Transverse colon (tissue), 4 donors: Measurements from ENCODE around the gene ZNF614. TPM values are rescaled to one million over a fixed set of nuclear protein-coding genes. Genes with fewer than 3 reads are reported as not detected.
"Not testable (repeated sequence)": the region's sequence is repeated elsewhere in the genome, so short reads cannot be mapped to it uniquely, and the experiment has no call there.

Experiments
- DNase-seq: peaks from one replicate; pipeline ENCODE4 v3.0.0-alpha.2; 2019
- H3K27ac ChIP-seq, 4 donors: fragments of 200-600 bp; sonication (generic); 2 replicates each; pipeline ENCODE4 v1.5.1; 2016 to 2018; ENCODE audit warnings: inconsistent platforms in 4 of 4
- H3K27me3 ChIP-seq: fragments of 200-600 bp; sonication (generic); 2 replicates; pipeline ENCODE4 v1.5.1; 2017; ENCODE audit warnings: inconsistent platforms
- H3K36me3 ChIP-seq, 4 donors: fragments of 200-600 bp; sonication (generic); 2 replicates each; pipeline ENCODE4 v1.5.1; 2017 to 2019; ENCODE audit warnings: inconsistent platforms in 4 of 4
- H3K4me1 ChIP-seq, 4 donors: fragments of 200-600 bp; sonication (generic); 2 replicates each; pipeline ENCODE4 v1.5.1; 2017 to 2020; ENCODE audit warnings: inconsistent platforms in 4 of 4
- H3K4me3 ChIP-seq, 4 donors: fragments of 200-600 bp; sonication (generic); 1 replicate in 1 of 4; 2 replicates in 3 of 4; pipeline versions ENCODE4 v1.5.1 to v1.6.1; 2017 to 2019; ENCODE audit warnings: inconsistent platforms in 4 of 4
- H3K9me3 ChIP-seq, 2 donors: fragments of 200-600 bp; sonication (generic); 2 replicates each; pipeline ENCODE4 v1.5.1; 2017 to 2019; ENCODE audit warnings: inconsistent platforms in 2 of 2
- EP300 ChIP-seq: sonication (generic); formaldehyde crosslinking; IDR thresholded peaks from one replicate; pipeline ENCODE4 v1.6.1; 2017; ENCODE audit warnings: antibody characterized with exemption, low read depth
- POLR2A ChIP-seq: fragments of 450-650 bp; IDR thresholded peaks from one replicate; pipeline ENCODE4 v1.6.1; 2016; ENCODE audit warnings: antibody characterized with exemption, mild to moderate bottlenecking, moderate library complexity
- POLR2AphosphoS5 ChIP-seq, 3 donors: sonication (generic); formaldehyde crosslinking; IDR thresholded peaks; one replicate each; pipeline ENCODE4 v1.6.1; 2016; ENCODE audit warnings: antibody characterized with exemption in 3 of 3
- WGBS, 2 donors: methylation state at CpG; one replicate each; pipeline ENCODE4 v1.1.5; 2018; ENCODE audit warnings: low coverage in 1 of 2; 5-methylcytosine and 5-hydroxymethylcytosine counted together
- in situ Hi-C, 4 donors: fragments of 200-750 bp; cut with MboI; loops; one replicate each; pipeline versions ENCODE4 v1.15.0 to v1.15.1; 2017; ENCODE audit warnings: low sequenced_read_pairs in 3 of 4, low pct_ligation_motif_present in 1 of 4, low pct_unique_long_range_greater_than_20kb in 1 of 4
- intact Hi-C: fragments of 100-400 bp; cut with DNase I; formaldehyde crosslinking; loops from one replicate; pipeline ENCODE4 v1.15.1; 2023; ENCODE audit warnings: low total_unique reads
- total RNA-seq, 4 donors: library from RNA; depleted of rRNA; stranded (reverse); fragments of >200 nt; gene quantifications; one replicate each; pipeline ENCODE4 v1.1.0, GENCODE V29; 2016
- TF ChIP-seq, protein P1 (sequence below), 5 experiments: fragments of 200-600 bp in 3 of 5; fragments of 450-650 bp in 2 of 5; sonication (generic) in 3 of 5; IDR thresholded peaks; 1 replicate in 2 of 5; 2 replicates in 3 of 5; pipeline ENCODE4 v1.5.1; 2016 to 2017; ENCODE audit warnings: antibody characterized with exemption in 5 of 5, inconsistent platforms in 3 of 5, mild to moderate bottlenecking in 2 of 5, moderate library complexity in 1 of 5

ZNF614 gene
- total RNA-seq, 4 donors from 2014 or later, result 0.37 to 57.3 (median 4.7) TPM

- Histone ChIP-seq H3K4me1 (peaks cover 0 to 4% (median under 1%) of the 10 kb centered on the region in 4 donors), H3K27ac (no peak overlapping the region), H3K9me3 (peaks cover 64 to 92% of the 10 kb centered on the region in 2 donors), H3K36me3 (peaks cover 0 to 52% (median 13%) of the 10 kb centered on the region in 4 donors), H3K27me3 (no peaks in the 10 kb centered on the region), H3K4me3 (no peak overlapping the region)
- intact Hi-C loops, result no loop called here
- TF ChIP-seq POLR2A (no peak), EP300 (no peak), POLR2AphosphoS5 (IDR thresholded peaks at IDR 0.05) (no peak)
- TF ChIP-seq, protein P1, sequence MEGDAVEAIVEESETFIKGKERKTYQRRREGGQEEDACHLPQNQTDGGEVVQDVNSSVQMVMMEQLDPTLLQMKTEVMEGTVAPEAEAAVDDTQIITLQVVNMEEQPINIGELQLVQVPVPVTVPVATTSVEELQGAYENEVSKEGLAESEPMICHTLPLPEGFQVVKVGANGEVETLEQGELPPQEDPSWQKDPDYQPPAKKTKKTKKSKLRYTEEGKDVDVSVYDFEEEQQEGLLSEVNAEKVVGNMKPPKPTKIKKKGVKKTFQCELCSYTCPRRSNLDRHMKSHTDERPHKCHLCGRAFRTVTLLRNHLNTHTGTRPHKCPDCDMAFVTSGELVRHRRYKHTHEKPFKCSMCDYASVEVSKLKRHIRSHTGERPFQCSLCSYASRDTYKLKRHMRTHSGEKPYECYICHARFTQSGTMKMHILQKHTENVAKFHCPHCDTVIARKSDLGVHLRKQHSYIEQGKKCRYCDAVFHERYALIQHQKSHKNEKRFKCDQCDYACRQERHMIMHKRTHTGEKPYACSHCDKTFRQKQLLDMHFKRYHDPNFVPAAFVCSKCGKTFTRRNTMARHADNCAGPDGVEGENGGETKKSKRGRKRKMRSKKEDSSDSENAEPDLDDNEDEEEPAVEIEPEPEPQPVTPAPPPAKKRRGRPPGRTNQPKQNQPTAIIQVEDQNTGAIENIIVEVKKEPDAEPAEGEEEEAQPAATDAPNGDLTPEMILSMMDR (IDR thresholded peaks at IDR 0.05), result no peak
- WGBS, 2 donors, result 67 to 96% methylated on average over 2 to 6 of the region's 6 CpGs
- in situ Hi-C loops, result no loop called here
- no peak for DNase-seq
These were observed 48.0 kb downstream of the ZNF614 start for GRCh38 chr19:51980116-51980736.

DNA sequence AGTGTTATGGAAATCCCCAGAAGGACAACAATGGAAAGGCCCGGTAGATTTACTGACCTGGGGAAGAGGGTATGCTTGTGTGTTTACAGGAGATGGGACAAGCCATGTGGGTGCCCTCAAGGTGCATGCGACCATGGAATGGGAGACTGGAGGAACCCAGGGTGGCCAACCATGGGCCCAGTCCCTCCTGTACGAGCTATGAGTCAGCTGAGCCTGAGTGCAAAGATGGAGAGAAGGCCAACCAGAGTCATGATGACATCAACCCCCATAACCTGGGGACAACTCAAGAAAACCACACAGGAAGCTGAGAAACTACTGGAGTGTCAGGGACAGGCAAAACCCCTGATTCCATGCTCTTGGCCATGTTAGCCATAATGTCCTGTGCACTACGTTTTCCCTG is 49.3 kb downstream of the ZNF614 start:
- intact Hi-C loops, result no loop called here
- Histone ChIP-seq H3K27ac (no peak overlapping the region), H3K4me3 (no peak overlapping the region), H3K36me3 (peaks cover 0 to 64% (median 20%) of the 10 kb centered on the region in 4 donors), H3K4me1 (no peaks in the 10 kb centered on the region), H3K27me3 (no peaks in the 10 kb centered on the region), H3K9me3 (peaks cover 63 to 92% of the 10 kb centered on the region in 2 donors)
- no peak for DNase-seq
- 97 to 100% methylated on average over 1 to 4 of the region's 4 CpGs for WGBS, 2 donors
- no peak for TF ChIP-seq POLR2AphosphoS5 (IDR thresholded peaks at IDR 0.05)
- no peak for TF ChIP-seq POLR2A
- TF ChIP-seq, protein P1 (IDR thresholded peaks at IDR 0.05), result no peak
- in situ Hi-C loops, result no loop called here

DNA sequence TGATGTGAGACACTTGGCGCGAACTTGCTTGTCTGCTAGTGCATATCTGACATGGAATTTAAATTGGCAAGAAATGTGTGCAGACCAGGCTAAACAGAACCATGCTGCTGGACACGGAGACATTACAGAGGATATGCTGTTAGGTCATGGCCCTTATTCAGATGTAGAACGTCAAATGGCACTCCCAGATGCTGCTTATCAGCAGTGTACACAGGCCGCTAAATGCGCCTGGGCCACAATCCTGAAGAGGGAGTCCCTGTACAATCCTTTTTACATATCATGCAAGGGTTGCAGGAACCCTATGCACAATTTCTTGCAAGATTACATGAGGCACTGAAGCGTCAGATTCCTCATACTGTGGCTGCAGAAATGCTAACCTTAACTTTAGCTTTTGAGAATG is 50.8 kb downstream of the ZNF614 start:
- TF ChIP-seq POLR2AphosphoS5 (IDR thresholded peaks at IDR 0.05) (no peak), POLR2A (no peak), EP300 (no peak)
- TF ChIP-seq, protein P1 (IDR thresholded peaks at IDR 0.05), result no peak
- Histone ChIP-seq H3K4me1 (no peaks in the 10 kb centered on the region), H3K36me3 (peaks cover 0 to 65% (median 30%) of the 10 kb centered on the region in 4 donors), H3K9me3 (peaks cover 72 to 94% of the 10 kb centered on the region in 2 donors), H3K27ac (no peak overlapping the region), H3K27me3 (no peaks in the 10 kb centered on the region), H3K4me3 (no peak overlapping the region)
- WGBS, 2 donors, result 96 to 100% methylated on average over 3 to 7 of the region's 7 CpGs
- in situ Hi-C loops, result no loop called here
- intact Hi-C loops, result no loop called here
- no peak for DNase-seq

- Histone ChIP-seq H3K27ac (no peak overlapping the region), H3K4me1 (no peaks in the 10 kb centered on the region)
- in situ Hi-C loops, result no loop called here
These were observed 51.3 kb downstream of the ZNF614 start for GRCh38 chr19:51976852-51977251.

DNA sequence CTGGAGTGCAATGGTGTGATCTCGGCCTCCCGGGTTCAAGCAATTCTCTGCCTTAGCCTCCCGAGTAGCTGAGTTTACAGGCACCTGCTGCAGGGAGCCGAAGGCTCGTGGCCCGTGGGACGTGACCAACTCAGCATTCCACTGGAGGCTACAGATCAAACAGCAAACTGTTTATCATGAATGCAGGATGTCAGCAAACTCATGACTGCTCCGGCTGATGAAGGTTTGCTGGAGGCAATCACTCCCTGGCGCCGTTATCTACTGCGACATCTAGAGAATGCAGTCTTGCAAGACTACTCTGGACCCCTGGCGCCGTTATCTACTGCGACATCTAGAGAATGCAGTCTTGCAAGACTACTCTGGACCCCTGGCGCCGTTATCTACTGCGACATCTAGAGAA is 52.4 kb downstream of the ZNF614 start:
- WGBS, 2 donors, result 96 to 100% methylated on average over 6 to 17 of the region's 17 CpGs
- Histone ChIP-seq H3K36me3 (peaks cover 3 to 67% (median 33%) of the 10 kb centered on the region in 4 donors), H3K9me3 (peaks cover 81 to 95% of the 10 kb centered on the region in 2 donors)
- H3K4me3 ChIP-seq, H3K27ac ChIP-seq, H3K27me3 ChIP-seq, H3K4me1 ChIP-seq, in situ Hi-C loops, intact Hi-C loops, DNase-seq: not testable (repeated sequence)

More at GRCh38 chr19:51976852-51977251, 51.3 kb downstream of the ZNF614 start:
- no peaks in the 10 kb centered on the region for H3K27me3 ChIP-seq
- H3K4me3 ChIP-seq, result no peak overlapping the region
- peaks cover 0 to 67% (median 32%) of the 10 kb centered on the region in 4 donors for H3K36me3 ChIP-seq
- no peak for DNase-seq
- intact Hi-C loops, result no loop called here
- H3K9me3 ChIP-seq, result peaks cover 77 to 95% of the 10 kb centered on the region in 2 donors
- 93 to 100% methylated on average over 3 of the region's 3 CpGs for WGBS, 2 donors
- TF ChIP-seq, protein P1 (IDR thresholded peaks at IDR 0.05), result no peak
- no peak for TF ChIP-seq EP300
- no peak for TF ChIP-seq POLR2A
- no peak for TF ChIP-seq POLR2AphosphoS5 (IDR thresholded peaks at IDR 0.05)
